OCI-LY7 (cell line): ENCODE results near the gene CHST6. TPM values are rescaled to one million over a fixed set of nuclear protein-coding genes. Genes with fewer than 3 reads are reported as not detected.

ENCODE experiments used
- BruUV-seq: library from RNA; stranded (reverse); fragments of 400-500 nt; replicated peaks from 2 replicates; lab custom pipeline; 2021; lab: Mats Ljungman, UMichigan
- CTCF ChIA-PET: fragments of 300-600 bp; sonication (Branson Sonifier 250); formaldehyde crosslinking; loops from one replicate; lab custom pipeline; 2022; ENCODE audit warnings: antibody characterized with exemption; ENCODE audit not compliant: unreplicated experiment; lab: Charles Lee
- POLR2A ChIA-PET: fragments of 300-600 bp; sonication (Branson Sonifier 250); formaldehyde crosslinking; loops from one replicate; lab custom pipeline; 2022; ENCODE audit warnings: antibody characterized with exemption; lab: Charles Lee
- DNase-seq: peaks from one replicate; pipeline ENCODE4 v3.0.0-alpha.2; 2015; ENCODE audit warnings: low spot score
- H2AFZ ChIP-seq: fragments of 200-600 bp; sonication (generic), shearing (Covaris generic); 2 replicates; pipeline ENCODE4 v1.6.1; 2014; ENCODE audit warnings: mild to moderate bottlenecking, antibody characterized with exemption, low read length, moderate library complexity
- H3K27ac ChIP-seq: fragments of 200-600 bp; sonication (generic); 2 replicates; pipeline ENCODE4 v1.5.1; 2014; ENCODE audit warnings: mixed run types, low read depth, mild to moderate bottlenecking, moderate library complexity, low read length, inconsistent platforms; ENCODE audit not compliant: poor library complexity, severe bottlenecking
- H3K36me3 ChIP-seq: fragments of 200-600 bp; sonication (generic); 2 replicates; pipeline ENCODE4 v1.6.1; 2014; ENCODE audit warnings: mild to moderate bottlenecking, antibody characterized with exemption, low read length, moderate library complexity, mixed read lengths; ENCODE audit not compliant: insufficient read depth
- H3K4me1 ChIP-seq: fragments of 200-600 bp; sonication (generic); 2 replicates; pipeline ENCODE4 v1.5.1; 2014; ENCODE audit warnings: mild to moderate bottlenecking, low read length; ENCODE audit not compliant: insufficient read depth, poor library complexity, severe bottlenecking
- H3K4me2 ChIP-seq: fragments of 200-600 bp; sonication (generic); 2 replicates; pipeline ENCODE4 v1.6.1; 2014; ENCODE audit warnings: mild to moderate bottlenecking, low read length
- H3K4me3 ChIP-seq: fragments of 200-600 bp; sonication (generic); 2 replicates; pipeline ENCODE4 v1.5.1; 2014; ENCODE audit warnings: mild to moderate bottlenecking, low read depth, low read length; ENCODE audit not compliant: poor library complexity, severe bottlenecking
- H3K79me2 ChIP-seq: fragments of 200-600 bp; sonication (generic); 2 replicates; pipeline ENCODE4 v1.6.1; 2016; ENCODE audit warnings: low read depth, mild to moderate bottlenecking, low read length, moderate library complexity, mixed read lengths; ENCODE audit not compliant: insufficient read depth
- H3K9me2 ChIP-seq: fragments of 200-600 bp; sonication (generic); 2 replicates; pipeline ENCODE4 v1.6.1; 2016; ENCODE audit warnings: mild to moderate bottlenecking, low read length, mixed read lengths; ENCODE audit not compliant: insufficient read depth
- H3K9me3 ChIP-seq: fragments of 200-600 bp; sonication (generic); 2 replicates; pipeline ENCODE4 v1.6.1; 2014; ENCODE audit warnings: mild to moderate bottlenecking, mixed run types, low read length, mixed read lengths
- H4K20me1 ChIP-seq: fragments of 200-600 bp; sonication (generic); 2 replicates; pipeline ENCODE4 v1.6.1; 2014; ENCODE audit warnings: mild to moderate bottlenecking, antibody characterized with exemption, low read length, moderate library complexity, mixed read lengths; ENCODE audit not compliant: insufficient read depth
- CTCF ChIP-seq: fragments of 200-600 bp; sonication (generic); conservative IDR thresholded peaks from 2 replicates; pipeline ENCODE4 v1.5.1; 2014; ENCODE audit warnings: mild to moderate bottlenecking, antibody characterized with exemption, low read length, moderate library complexity, mixed read lengths
- EZH2phosphoT487 ChIP-seq: fragments of 200-600 bp; sonication (generic); IDR thresholded peaks from 2 replicates; pipeline ENCODE4 v1.6.1; 2018; ENCODE audit warnings: low read depth, borderline replicate concordance, mild to moderate bottlenecking, mixed run types, antibody characterized with exemption, low read length, moderate library complexity, mixed read lengths
- intact Hi-C: fragments of 100-400 bp; cut with micrococcal nuclease; formaldehyde crosslinking; loops from one replicate; pipeline ENCODE4 v1.10.0; 2022; ENCODE audit not compliant: unreplicated experiment
- total RNA-seq, 2 experiments: library from RNA; depleted of rRNA in 1 of 2; stranded (reverse); fragments of >200 nt in 1 of 2; shearing (Covaris generic) in 1 of 2; gene quantifications; 2 replicates each; pipeline ENCODE4 v1.2.3, GENCODE V29; 2014 to 2022

CHST6 gene
- total RNA-seq, 2 experiments from 2014 or later, result 0.06 TPM; not detected in 1

- no peaks in the 10 kb centered on the region for H3K4me1 ChIP-seq
- DNase-seq, result no peak
- TF ChIP-seq CTCF (no peak), EZH2phosphoT487 (no peak)
- H3K4me2 ChIP-seq, result no peak overlapping the region
- ChIA-PET CTCF (interaction anchor here (0.5 kb wide), 1 partner anchor 9 kb away, joined by 3 read pairs; no protein-coding TSS in a partner anchor), POLR2A (no interaction called here)
- H3K79me2 ChIP-seq, result no peaks in the 10 kb centered on the region
- H4K20me1 ChIP-seq, result no peaks in the 10 kb centered on the region
- H3K4me3 ChIP-seq, result no peak overlapping the region
- H3K27ac ChIP-seq, result no peak overlapping the region
- H3K36me3 ChIP-seq, result no peaks in the 10 kb centered on the region
- H2AFZ ChIP-seq, result 0 out of 2 replicates have a peak overlapping the region, but pooled peaks have one; percentile 34
- H3K9me3 ChIP-seq, result no peaks in the 10 kb centered on the region
- BruUV-seq, result no TSS peak
- intact Hi-C loops, result no loop called here
- H3K9me2 ChIP-seq, result no peaks in the 10 kb centered on the region
Measured at GRCh38 chr16:75478480-75479345, 16.5 kb downstream of the CHST6 start.

GRCh38 chr16:75477680-75478473 lies 17.4 kb downstream of the CHST6 start:
- no peaks in the 10 kb centered on the region for H3K79me2 ChIP-seq
- no peaks in the 10 kb centered on the region for H3K4me1 ChIP-seq
- DNase-seq, result peak; percentile 13
- TF ChIP-seq CTCF, result no peak
- no peak for TF ChIP-seq EZH2phosphoT487
- H3K4me3 ChIP-seq, result no peak overlapping the region
- H2AFZ ChIP-seq, result peak overlapping the region; percentile 34
- no peaks in the 10 kb centered on the region for H3K36me3 ChIP-seq
- no peak overlapping the region for H3K4me2 ChIP-seq
- H3K9me2 ChIP-seq, result no peaks in the 10 kb centered on the region
- intact Hi-C loops, result no loop called here
- CTCF ChIA-PET, result interaction anchor here (0.5 to 1.0 kb wide), 2 partner anchors 8 to 92 kb away, joined by 3 to 4 read pairs; no protein-coding TSS in a partner anchor
- H3K27ac ChIP-seq, result no peak overlapping the region
- no peaks in the 10 kb centered on the region for H3K9me3 ChIP-seq
- BruUV-seq, result no TSS peak
- H4K20me1 ChIP-seq, result no peaks in the 10 kb centered on the region
- POLR2A ChIA-PET, result interaction anchor here (1.1 kb wide), 1 partner anchor 129 kb away, joined by 3 read pairs; no protein-coding TSS in a partner anchor
